Smooth muscle cell of the coronary artery (primary cell): ENCODE data around the gene RAB5A. TPM values are rescaled to one million over a fixed set of nuclear protein-coding genes. Genes with fewer than 3 reads are reported as not detected.

Experiments used
- total RNA-seq: library from RNA; depleted of rRNA; stranded (reverse); fragments of >200 nt; gene quantifications from 2 replicates; pipeline ENCODE4 v1.2.3, GENCODE V29; 2014; ENCODE audit warnings: low replicate concordance

The RAB5A gene
- total RNA-seq = 16.8 and 46.8 TPM in 2 replicates

GRCh38 chr3:19946832-19947548, at the start of gene RAB5A:
Gene RAB5A (plus strand): TSS chr3:19947097. CDS start chr3:19950899, 3,802 bp downstream.

GRCh38 chr3:19934098-19934566, 12.8 kb upstream of the RAB5A start, which contains the start of gene EFHB:
Gene EFHB (minus strand): TSS chr3:19934217. CDS start chr3:19934018, 199 bp downstream.

GRCh38 chr3:20012164-20012563, 65.3 kb downstream of the RAB5A start, which contains the start of gene PP2D1:
Gene PP2D1 (minus strand): TSS chr3:20012264. CDS start chr3:20012072, 192 bp downstream.

Other genes with a start within 250 kb of the RAB5A start
- gene EFHB, start 12.9 kb upstream of the RAB5A start, total RNA-seq = 0.23 and 1.9 TPM in 2 replicates
- gene PP2D1, start 65.2 kb downstream of the RAB5A start, total RNA-seq = not detected in 2 replicates
- 3.0 and 8.0 TPM in 2 replicates for gene KAT2B, start 93.3 kb downstream of the RAB5A start, total RNA-seq
- 1.7 TPM in 1 of 2 replicates, not detected in the other for gene SGO1, start 239.1 kb downstream of the RAB5A start, total RNA-seq